Measurements from ENCODE around the gene MFF. TPM values are rescaled to one million over a fixed set of nuclear protein-coding genes. Genes with fewer than 3 reads are reported as not detected.

Gene MFF
- total and polyA plus RNA-seq, 2 donors from 2014 or later: 80.8 to 110 TPM

DNA sequence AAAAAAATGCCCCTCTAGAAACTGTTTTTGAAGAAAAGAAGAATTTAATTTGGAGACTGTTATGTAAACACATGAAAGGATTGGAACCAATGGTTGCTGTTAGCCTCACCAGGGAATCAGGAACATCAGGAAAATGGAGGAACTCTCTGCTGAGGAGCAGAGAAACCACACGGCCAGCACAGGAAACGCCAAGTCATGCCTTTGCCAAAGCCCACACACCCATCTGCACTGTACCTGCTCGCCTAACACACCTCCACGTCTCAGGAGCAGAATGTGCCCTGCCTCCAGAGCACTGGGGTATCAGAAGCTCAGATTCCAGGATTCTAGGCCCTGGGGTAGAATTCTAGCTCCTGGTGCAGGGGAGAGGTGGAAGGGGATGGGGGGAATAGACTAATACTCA is 72.5 kb downstream of the MFF start:
- FAIRE-seq (no peak), DNase-seq (no peak)
- no peaks in the 10 kb centered on the region for H3K9me3 ChIP-seq (ENCODE audit: control insufficient read depth in 2 of 3, insufficient read depth in 1 of 3, low read length in 3 of 3)
- H3K9ac ChIP-seq (ENCODE audit: low read length in 3 of 3): no peak overlapping the region
- no peaks in the 10 kb centered on the region for H3K27me3 ChIP-seq (ENCODE audit: control insufficient read depth, insufficient read depth, low read length)
- no peaks in the 10 kb centered on the region for H3K4me1 ChIP-seq (ENCODE audit: control insufficient read depth in 2 of 3, insufficient read depth in 2 of 3, low read depth in 1 of 3, low read length in 3 of 3)
- H3K36me3 ChIP-seq (ENCODE audit: control insufficient read depth in 2 of 3, insufficient read depth in 3 of 3, low read length in 3 of 3): no peaks in the 10 kb centered on the region
- no peak overlapping the region for H3K27ac ChIP-seq (ENCODE audit: low read depth in 2 of 2, low read length in 2 of 2)
- TF ChIP-seq, protein P1, sequence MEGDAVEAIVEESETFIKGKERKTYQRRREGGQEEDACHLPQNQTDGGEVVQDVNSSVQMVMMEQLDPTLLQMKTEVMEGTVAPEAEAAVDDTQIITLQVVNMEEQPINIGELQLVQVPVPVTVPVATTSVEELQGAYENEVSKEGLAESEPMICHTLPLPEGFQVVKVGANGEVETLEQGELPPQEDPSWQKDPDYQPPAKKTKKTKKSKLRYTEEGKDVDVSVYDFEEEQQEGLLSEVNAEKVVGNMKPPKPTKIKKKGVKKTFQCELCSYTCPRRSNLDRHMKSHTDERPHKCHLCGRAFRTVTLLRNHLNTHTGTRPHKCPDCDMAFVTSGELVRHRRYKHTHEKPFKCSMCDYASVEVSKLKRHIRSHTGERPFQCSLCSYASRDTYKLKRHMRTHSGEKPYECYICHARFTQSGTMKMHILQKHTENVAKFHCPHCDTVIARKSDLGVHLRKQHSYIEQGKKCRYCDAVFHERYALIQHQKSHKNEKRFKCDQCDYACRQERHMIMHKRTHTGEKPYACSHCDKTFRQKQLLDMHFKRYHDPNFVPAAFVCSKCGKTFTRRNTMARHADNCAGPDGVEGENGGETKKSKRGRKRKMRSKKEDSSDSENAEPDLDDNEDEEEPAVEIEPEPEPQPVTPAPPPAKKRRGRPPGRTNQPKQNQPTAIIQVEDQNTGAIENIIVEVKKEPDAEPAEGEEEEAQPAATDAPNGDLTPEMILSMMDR (IDR thresholded peaks at IDR 0.05; ENCODE audit: borderline replicate concordance, extremely low read depth, insufficient read depth): no peak
- H3K4me3 ChIP-seq (ENCODE audit: low read length in 3 of 3): no peak overlapping the region
- intact Hi-C loops (cut with DNase I): no loop called here

DNA sequence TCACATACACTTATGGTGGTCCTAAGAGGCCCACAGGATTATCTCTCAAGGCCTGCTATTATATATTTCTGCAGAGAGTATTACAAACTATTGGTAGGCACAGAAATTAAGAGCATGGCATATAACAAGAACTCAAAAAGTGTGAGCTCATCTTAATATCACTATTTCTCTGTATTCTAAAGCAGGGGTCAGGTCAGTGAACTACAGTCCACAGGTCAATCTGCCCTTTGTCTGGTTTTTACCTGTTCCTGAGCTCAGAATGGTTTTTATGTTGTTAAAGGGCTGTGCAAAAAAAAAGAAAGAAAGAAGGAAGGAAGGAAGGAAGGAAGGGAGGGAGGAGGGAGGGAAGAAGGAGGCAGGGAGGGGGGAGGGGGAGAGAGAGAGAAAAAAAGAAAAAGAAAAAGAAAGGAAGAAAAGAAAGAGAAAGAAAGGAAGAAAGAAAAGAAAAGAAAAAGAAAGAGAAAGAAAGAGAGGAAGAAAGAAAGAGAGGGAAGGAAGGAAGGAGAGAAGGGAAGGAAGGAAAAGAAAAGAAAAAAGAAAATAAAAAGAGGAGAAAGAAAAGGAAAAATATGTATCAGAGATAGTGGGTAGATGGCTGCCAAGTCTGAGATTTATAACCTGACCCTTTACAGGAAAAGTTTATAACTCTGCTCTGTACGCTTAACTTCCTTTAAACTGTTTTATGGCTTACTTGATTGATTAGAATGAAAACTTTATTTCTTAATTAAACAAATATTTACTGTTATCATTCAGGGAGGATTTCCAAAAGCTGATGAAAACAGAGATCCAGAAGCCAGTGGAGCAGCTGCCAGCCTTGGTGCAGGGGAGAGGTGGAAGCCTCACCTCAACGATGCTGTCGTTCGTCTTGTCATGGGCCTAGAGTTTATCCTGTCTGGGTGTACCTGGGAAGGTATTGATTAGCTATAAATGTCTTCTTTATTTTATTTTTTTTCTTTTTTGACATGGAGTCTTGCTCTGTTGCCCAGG is 73.9 kb downstream of the MFF start:
- no peak overlapping the region for H3K4me3 ChIP-seq (ENCODE audit: low read length in 3 of 3)
- H3K36me3 ChIP-seq (ENCODE audit: control insufficient read depth in 2 of 3, insufficient read depth in 3 of 3, low read length in 3 of 3): no peaks in the 10 kb centered on the region
- H3K27me3 ChIP-seq (ENCODE audit: control insufficient read depth, insufficient read depth, low read length): no peaks in the 10 kb centered on the region
- H3K27ac ChIP-seq (ENCODE audit: low read depth in 2 of 2, low read length in 2 of 2): no peak overlapping the region
- no peaks in the 10 kb centered on the region for H3K4me1 ChIP-seq (ENCODE audit: control insufficient read depth in 2 of 3, insufficient read depth in 2 of 3, low read depth in 1 of 3, low read length in 3 of 3)
- no peak overlapping the region for H3K9ac ChIP-seq (ENCODE audit: low read length in 3 of 3)
- DNase-seq: no peak
- H3K9me3 ChIP-seq (ENCODE audit: control insufficient read depth in 2 of 3, insufficient read depth in 1 of 3, low read length in 3 of 3): no peaks in the 10 kb centered on the region
- TF ChIP-seq, protein P1 (IDR thresholded peaks at IDR 0.05; ENCODE audit: borderline replicate concordance, extremely low read depth, insufficient read depth): no peak
- intact Hi-C loops (cut with DNase I): no loop called here
- FAIRE-seq: no peak

DNA sequence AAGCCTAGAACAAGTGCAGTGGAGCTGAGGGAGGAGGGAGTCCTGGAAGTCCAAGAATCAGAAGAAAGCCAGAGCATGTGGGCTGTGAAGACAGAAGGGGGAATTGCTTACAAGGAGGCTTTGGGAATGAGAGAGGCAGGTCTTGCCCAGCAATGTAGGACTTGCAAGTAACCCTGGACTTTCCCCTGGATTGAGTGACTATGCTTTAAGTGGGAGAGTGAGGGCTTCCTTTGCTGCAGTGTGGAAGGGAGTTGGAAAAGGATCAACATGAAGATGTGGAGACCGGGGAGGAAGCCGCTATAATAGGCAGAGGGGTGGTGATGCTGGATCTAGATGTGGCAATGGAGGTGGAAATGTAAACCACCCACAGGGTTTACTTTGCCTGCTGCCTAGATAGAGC is 76.5 kb downstream of the MFF start:
- intact Hi-C loops (cut with DNase I): loop anchor here (10.0 kb wide), 1 partner anchor 363 kb away; no protein-coding TSS in a partner anchor
- peaks cover 2 to 3% (median 3%) of the 10 kb centered on the region in 3 donors for H3K4me1 ChIP-seq (ENCODE audit: control insufficient read depth in 2 of 3, insufficient read depth in 2 of 3, low read depth in 1 of 3, low read length in 3 of 3)
- no peak for FAIRE-seq

More for the DNA sequence above, 76.5 kb downstream of the MFF start:
- Histone ChIP-seq H3K27ac (ENCODE audit: low read depth in 2 of 2, low read length in 2 of 2) (no peak overlapping the region), H3K4me3 (ENCODE audit: low read length in 3 of 3) (no peak overlapping the region), H3K9me3 (ENCODE audit: control insufficient read depth in 2 of 3, insufficient read depth in 1 of 3, low read length in 3 of 3) (no peaks in the 10 kb centered on the region), H3K9ac (ENCODE audit: low read length in 3 of 3) (no peak overlapping the region), H3K36me3 (ENCODE audit: control insufficient read depth in 2 of 3, insufficient read depth in 3 of 3, low read length in 3 of 3) (no peaks in the 10 kb centered on the region), H3K27me3 (ENCODE audit: control insufficient read depth, insufficient read depth, low read length) (no peaks in the 10 kb centered on the region)
- TF ChIP-seq, protein P1 (IDR thresholded peaks at IDR 0.05; ENCODE audit: borderline replicate concordance, extremely low read depth, insufficient read depth): no peak
- no peak for DNase-seq

Data from kidney (tissue), 14 donors.